Stimulated activated CD8-positive, alpha-beta memory T cell treated with anti-CD3 and anti-CD28 coated beads, Interleukin-4, amount 100 ng/mL, for 4 hours (primary cell): ENCODE data around the gene C6orf47.

Source experiments
- DNase-seq, 2 donors: peaks; one replicate each; pipeline ENCODE4 v3.0.0-alpha.2; 2020; ENCODE audit warnings: low read depth in 2 of 2, low spot score in 1 of 2

The C6orf47 gene

GRCh38 chr6:31687860-31688693 lies 27.5 kb upstream of the C6orf47 start:
- DNase-seq, result no peak

- no peak for DNase-seq
Observed at GRCh38 chr6:31687321-31687720, 26.7 kb upstream of the C6orf47 start.

GRCh38 chr6:31686483-31686882 lies 25.9 kb upstream of the C6orf47 start:
- DNase-seq, result no peak

GRCh38 chr6:31683591-31683990 lies 23.0 kb upstream of the C6orf47 start:
- no peak for DNase-seq

GRCh38 chr6:31681135-31681671 lies 20.6 kb upstream of the C6orf47 start:
- DNase-seq, result no peak

GRCh38 chr6:31680226-31681134 lies 19.9 kb upstream of the C6orf47 start, which contains the start of gene LY6G5C:
Gene LY6G5C, minus strand, starts transcription at chr6:31681067. Its CDS starts 694 bp downstream, at chr6:31680373.
- DNase-seq, result peak in 1 of 2 donors; percentile 28

- no peak for DNase-seq
Observed at GRCh38 chr6:31677955-31678354, 17.4 kb upstream of the C6orf47 start.

- no peak for DNase-seq
Observed at GRCh38 chr6:31676904-31677303, 16.3 kb upstream of the C6orf47 start.

- no peak for DNase-seq
Observed at GRCh38 chr6:31676322-31676903, 15.8 kb upstream of the C6orf47 start.

GRCh38 chr6:31669676-31670075 lies 9.1 kb upstream of the C6orf47 start, which contains the start of gene LY6G5B:
Gene LY6G5B, plus strand, starts transcription at chr6:31669976. Its CDS starts 975 bp downstream, at chr6:31670951.
- no peak for DNase-seq

- DNase-seq, result no peak
Observed at GRCh38 chr6:31666337-31666965, 5.9 kb upstream of the C6orf47 start.

GRCh38 chr6:31665501-31666336 lies 5.1 kb upstream of the C6orf47 start, which contains the start of gene CSNK2B:
Gene CSNK2B, plus strand, starts transcription at chr6:31666080. Its CDS starts 752 bp downstream, at chr6:31666832.
- DNase-seq, result peak; percentile 95 to 98

- DNase-seq, result peak; percentile 78 to 79
Observed at GRCh38 chr6:31664790-31665500, 4.4 kb upstream of the C6orf47 start, which contains the start of gene GPANK1. Gene GPANK1, minus strand, starts transcription at chr6:31664997. Its CDS starts 519 bp downstream, at chr6:31664478.

- no peak for DNase-seq
Observed at GRCh38 chr6:31663961-31664789, 3.6 kb upstream of the C6orf47 start.

- DNase-seq, result no peak
Observed at GRCh38 chr6:31663126-31663960, 2.8 kb upstream of the C6orf47 start.

- DNase-seq, result no peak
Observed at GRCh38 chr6:31662124-31662723, 1.6 kb upstream of the C6orf47 start.
